GM19043 (cell line): ENCODE results near the gene EVL.
A peak's percentile ranks its signal among the peaks of the same experiment; 100 is the strongest.
"Not testable (repeated sequence)": the region's sequence is repeated elsewhere in the genome, so short reads cannot be mapped to it uniquely, and the experiment has no call there.

Experiments used
- ATAC-seq: cut with Tn5 transposase; IDR thresholded peaks from one replicate; pipeline ENCODE4 v1.9.1; 2021; ENCODE audit warnings: low read depth; ENCODE audit not compliant: unreplicated experiment

Gene EVL

DNA sequence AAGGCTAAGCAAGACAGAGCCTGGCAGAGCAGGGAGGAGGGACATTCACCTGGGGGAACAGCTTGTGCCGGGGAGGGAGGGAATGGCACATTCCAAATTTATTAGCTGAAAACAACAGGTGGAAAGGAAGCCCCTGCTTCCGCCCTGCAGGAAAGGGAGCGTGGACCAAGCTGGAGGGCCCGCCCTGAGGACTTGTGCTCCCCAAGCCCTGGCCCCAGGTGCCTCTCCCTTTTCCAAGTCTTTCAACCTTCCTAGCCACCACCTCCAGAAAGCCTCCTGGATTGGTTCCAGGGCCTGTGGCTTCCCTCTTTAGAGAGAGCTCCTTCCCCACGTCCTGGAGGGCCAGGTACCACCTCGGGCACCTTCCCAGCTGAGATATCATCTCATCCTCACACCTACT lies 91.6 kb downstream of the EVL start:
- ATAC-seq: no peak

DNA sequence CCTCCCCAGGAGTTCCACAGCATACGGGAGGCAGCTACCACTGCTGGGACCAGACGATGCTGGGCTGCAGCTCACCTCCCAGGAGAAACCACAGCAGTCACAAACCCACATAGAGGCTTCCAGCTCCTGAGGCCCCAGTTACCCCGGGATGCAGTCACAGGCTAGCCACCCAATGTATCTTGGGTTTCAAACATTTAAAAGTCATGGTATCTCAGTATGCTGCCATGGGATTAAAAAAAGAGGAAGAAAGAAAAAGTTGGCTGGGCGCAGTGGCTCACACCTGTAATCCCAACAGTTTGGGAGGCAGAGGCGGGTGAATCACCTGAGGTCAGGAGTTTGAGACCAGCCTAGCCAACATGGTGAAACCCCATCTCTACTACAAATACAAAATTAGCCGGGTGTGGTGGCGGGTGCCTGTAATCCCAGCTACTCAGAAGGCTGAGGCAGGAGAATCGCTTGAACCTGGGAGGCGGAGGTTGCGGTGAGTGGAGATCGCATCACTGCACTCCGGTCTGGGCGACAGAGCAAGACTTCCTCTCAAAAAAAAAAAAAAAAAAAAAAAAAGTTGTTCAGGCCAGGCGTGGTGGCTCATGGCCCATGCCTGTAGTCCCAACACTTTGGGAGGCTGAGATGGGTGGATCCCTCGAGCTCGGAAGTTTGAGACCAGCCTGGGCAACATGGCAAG lies 92.5 kb downstream of the EVL start:
- ATAC-seq: not testable (repeated sequence)

DNA sequence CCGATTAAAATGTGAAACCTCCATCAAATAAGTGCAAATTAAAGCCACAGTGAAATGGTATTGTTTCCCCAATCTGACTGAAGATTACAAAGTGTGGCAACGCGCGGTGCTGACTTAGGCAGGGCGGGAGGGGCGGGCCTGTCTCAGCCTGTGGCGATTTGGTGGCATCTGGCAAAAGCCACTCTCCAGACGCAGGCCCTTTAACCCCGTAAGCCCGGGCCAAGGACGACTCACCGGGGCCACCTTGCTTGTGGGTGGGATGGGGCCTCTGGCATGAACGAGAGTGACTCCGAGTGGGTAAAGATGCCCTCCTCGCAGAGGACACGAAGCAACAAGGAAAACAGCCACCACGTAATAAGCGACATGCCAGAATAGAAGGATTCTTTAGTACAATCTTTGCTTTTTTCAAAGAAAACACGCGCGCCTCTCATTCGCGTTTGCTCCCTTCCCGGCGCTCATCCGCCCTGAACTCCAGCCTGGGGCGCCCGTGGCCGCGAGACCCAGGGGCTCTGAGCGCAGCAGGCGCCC lies 93.4 kb downstream of the EVL start:
- ATAC-seq: no peak

DNA sequence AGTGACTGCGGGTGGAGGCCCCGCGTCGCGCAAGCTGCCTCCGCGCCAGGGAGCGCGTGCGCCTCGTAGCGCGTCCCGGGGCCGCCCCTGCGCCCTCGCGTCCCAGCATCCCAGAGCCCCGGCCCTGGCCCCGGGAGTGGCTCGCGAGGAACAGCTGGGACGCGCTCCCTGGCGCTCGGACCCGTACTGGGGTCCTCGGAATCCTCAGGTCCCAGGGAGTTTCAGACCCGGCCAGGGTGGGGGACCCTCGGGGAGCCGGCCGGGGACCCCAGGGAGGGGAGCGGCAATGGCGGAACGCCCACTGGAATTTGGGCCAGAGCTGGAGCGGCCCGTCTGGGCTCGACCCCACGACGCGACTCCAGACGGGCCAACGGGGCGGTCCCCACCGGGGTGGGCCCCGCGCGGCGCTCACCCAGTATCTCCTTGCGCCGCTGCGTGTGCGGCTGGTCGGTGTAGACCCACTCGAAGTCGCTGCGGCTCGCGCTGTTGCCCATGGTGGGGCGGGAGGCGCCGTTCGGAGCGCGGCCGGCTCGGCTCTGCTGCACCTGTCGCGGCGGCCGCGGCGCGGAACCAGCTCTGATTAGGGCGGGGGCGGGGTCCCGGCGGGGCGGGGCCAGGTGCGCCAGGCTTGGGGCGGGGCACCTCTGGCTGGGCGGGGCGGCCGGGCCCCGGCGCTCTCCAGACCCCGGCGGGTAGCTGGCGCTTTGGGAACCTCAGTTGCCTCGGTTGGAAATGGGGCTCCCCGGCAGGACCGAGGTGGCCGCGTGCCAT lies 94.1 kb downstream of the EVL start, which contains the start of gene DEGS2:
Gene DEGS2 (minus strand): TSS at position 552 of the 771 bp plus-strand sequence. CDS start 58 bp downstream, at position 494.
- ATAC-seq: peak; percentile 42

DNA sequence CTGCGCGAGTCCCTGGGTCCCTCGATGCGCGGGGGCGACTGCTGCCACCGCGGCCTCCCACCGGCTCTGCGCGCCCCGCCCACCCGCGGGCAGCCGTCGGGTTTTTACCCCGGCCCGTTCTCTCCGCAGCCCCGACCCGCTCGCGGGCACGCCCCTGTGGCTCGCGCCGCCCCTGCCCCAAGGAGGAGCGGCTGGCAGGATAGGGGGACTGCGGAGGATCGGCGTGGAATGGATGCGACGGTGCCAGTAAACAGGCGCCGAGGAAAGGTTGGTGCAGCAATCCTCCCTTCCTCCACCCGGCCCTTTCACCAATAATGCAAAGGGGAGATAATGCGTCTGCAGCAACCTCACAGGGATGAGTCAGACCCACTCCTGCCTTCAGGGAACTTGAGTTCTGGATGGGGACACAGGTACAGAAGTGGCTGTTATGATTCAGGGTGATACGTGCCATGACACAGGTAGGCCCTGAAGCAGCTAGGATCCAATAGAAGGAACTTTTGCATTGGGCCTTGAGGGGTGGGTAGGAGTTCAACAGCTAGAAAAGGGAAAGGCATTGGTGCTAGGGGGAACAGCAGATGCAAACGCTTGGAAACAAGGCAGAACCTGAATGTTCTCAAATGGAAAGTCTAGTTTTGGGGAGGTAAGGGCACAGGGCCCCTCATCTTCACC lies 94.8 kb downstream of the EVL start:
- peak; percentile 4 for ATAC-seq

DNA sequence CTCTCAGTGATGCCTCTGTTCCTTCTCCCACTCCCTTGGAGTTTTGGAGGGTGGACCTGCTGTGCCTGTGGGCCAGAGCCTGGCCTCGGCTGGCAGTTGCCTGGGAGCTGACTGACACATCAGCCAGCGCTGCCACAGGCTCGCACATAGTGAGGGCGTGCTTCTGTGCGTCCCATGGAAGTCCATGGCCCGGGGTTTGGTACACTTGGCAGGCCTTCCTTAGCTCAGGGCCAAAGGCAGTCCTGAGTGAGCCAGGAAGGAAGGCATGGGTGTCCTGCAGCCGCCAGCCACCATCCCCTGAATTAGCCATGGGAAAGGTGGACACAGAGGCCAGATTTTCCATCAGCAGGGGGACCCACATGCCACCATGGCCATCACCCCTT lies 95.3 kb downstream of the EVL start:
- ATAC-seq: no peak

DNA sequence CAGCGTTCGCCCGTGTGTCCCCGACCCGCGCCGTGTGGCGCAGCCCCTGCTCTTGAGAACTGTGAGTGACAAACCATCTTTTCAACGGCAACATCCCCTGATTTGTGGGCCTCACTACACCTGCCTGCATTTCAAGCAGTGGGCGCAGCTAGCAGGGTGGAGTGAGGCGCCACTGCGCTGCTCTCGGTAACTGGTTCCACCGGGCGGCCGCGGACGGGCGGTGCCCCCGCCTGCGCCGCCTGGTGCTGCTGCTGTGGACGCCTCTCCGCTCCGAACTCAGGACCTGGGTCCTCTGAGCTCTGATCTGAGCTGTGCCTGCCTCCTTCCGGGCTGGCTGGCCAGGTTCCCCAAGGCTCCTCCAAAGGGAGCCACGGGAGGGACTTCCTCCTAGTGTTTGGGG lies 100.2 kb downstream of the EVL start:
- ATAC-seq: no peak

DNA sequence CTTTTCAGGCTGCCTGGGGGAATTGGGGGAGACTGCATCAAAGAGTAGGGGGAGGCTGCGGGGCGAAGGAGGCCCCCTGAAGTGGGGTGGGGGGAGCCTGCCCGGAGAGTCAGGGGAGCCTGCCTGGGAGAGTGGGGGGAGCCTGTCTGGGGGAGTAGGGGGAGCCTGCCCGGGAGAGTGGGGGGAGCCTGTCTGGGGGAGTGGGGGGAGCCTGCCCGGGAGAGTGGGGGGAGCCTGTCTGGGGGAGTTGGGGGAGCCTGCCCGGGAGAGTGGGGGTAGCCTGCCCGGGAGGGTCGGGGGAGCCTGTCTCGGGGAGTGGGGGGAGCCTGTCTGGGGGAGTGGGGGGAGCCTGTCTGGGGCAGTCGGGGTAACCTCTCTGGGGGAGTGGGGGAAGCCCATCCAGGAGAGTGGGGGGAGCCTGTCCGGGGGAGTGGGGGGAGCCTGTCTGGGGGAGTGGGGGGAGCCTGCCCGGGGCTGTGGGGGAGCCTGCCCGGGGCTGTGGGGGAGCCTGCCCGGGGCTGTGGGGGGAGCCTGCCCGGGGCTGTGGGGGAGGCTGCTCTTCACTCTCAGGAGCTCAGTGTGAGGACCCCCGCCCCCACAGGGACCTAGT lies 100.7 kb downstream of the EVL start:
- ATAC-seq: no peak

DNA sequence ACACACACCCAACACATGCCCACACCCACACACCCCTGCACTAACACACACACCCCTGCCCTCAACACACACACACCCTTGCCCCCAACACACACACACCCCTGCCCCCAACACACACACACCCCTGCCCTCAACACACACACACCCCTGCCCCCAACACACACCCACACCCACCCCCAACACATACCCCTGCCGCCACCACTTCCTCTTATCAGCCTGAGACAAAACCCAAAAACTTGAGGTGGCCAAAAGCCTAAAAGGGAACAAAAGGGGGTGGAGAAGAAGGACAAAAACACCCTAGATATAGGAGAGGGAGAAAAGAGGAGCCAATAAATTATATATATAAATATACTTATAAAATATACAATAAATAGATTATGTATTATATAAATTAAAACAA lies 103.3 kb downstream of the EVL start:
- no peak for ATAC-seq

DNA sequence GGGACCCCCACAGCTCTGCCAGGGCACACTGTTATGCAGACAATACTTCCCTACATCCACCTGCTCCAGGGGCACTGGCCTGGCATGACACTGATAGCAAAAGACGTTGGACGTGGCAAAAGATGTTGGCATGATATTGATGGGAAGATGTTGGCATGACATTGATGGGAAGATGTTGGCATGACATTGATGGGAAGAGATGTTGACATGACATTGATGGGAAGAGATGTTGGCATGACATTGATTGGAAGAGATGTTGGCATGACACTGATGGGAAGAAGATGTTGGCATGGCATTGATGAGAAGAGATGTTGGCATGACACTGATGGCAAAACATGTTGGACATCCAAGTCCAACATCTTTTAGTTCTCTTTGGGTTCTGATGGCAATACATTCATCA lies 105.7 kb downstream of the EVL start:
- ATAC-seq: no peak

DNA sequence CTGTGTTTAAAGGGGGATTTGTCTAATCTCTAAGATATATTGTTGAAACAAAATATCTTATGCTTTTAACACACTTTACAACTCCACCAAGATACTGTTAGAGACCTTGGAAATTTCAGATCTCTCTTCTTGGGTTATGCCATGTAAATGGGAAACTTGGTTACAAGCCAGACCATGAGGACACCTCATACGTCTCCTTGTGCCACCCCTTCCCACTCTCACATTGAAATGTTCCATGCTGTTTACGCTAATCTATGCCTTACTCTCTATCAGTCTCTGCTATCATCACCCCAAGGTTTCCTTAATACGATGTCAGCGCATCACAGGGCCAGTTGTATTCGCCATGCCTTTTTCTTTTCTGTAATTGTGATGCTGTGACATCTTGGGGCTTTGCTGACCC lies 107.6 kb downstream of the EVL start:
- no peak for ATAC-seq

DNA sequence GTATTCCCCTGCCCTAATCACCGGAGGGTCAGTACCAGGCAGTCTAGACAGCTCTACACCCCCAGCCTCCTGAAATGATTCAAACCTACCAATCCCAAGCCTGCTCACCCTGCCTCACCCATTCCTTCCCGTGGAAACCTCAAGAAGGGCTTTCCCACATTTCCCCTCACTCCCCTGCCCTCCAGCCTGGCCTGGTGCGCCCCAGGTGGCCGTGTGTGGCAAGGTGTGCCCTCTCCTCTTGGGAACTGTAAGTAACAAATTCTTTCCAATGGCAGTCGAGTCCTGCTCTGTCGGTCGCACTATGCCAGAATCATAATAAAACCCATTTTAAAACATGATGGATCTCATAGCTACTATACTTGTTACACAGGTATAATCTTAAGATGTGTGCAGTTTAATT lies 108.1 kb downstream of the EVL start:
- no peak for ATAC-seq

DNA sequence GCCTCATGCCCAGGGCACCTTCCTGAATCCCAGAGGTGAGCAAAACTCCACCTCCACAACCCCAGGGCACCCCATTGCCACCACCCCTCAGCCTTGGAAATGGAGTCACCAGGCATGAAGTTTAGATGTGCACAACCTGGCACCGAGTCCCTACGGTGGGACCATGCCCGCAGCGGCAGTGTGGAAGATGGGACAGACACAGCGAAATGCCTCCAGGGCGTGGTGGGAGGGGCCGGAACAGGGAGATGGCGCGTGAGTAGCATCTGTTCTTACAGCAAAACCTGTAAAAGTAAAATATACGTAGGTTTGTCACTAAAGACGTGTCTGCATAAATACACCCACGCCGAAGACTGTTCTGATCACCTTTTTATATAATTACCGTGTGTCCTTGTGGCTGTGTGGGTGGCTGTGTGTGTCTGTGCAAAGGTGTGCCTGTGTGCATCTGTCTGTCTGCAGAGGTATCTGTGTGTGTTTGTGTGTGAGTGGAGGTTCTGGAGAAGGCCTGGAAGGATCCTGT lies 111.6 kb downstream of the EVL start:
- ATAC-seq: no peak

DNA sequence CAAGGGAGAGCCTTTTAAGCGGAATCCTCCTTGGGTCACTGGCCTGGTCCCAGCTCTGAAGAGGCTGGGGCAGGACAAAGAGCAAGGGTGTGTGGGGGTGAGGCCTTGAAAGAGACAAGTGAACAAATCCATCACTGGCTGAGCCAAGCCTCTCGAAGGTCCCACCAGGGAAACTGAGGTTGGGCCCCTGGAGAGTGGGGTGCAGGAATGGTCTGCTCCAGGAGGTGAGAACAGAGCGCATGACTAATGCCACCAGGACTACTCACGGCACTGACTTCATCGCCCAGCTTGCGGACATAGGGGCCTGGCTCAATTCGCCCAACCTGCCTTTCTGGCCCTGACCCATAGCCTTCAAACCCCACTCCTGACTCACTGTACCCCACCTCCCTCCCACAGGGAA lies 113.5 kb downstream of the EVL start:
- no peak for ATAC-seq

DNA sequence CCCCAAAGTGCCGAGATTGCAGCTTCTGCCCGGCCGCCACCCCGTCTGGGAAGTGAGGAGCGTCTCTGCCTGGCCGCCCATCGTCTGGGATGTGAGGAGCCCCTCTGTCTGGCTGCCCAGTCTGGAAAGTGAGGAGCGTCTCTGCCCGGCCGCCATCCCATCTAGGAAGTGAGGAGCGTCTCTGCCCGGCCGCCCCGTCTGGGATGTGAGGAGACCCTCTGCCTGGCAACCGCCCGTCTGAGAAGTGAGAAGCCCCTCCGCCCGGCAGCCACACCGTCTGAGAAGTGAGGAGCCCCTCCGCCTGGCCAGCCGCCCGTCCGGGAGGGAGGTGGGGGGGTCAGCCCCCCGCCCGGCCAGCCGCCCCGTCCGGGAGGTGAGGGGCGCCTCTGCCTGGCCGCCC lies 115.4 kb downstream of the EVL start:
- not testable (repeated sequence) for ATAC-seq

DNA sequence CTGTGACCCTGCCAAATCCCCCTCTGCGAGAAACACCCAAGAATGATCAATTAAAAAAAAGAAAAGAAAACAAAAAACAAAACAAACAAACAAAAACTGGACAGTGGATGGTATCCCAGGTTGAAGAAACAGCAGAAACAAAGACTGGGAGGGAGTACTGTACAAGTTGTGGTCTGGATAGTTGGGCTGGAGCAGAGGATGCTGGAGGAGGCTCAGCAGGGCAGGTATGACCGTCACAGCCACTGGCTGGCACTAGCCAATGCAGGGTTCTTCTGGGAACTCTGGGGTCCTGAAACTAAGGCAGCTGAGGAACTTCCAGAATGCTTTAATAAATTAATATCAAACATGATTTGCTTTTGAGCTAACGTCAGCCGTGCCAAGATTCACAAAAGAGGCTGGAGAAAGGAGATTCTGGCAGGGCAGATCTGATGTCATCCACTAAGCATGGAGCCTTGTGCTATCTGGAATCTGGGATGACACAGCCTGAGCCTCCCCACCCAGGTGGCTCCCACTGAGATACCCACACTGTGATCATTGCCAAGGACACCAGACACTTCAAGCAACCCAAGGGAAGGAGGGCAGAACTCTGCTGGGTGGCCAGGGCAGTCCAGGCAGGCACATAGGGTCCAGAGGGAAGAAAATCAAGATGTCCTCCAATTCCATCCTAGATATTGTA lies 116.8 kb downstream of the EVL start:
- ATAC-seq: not testable (repeated sequence)

DNA sequence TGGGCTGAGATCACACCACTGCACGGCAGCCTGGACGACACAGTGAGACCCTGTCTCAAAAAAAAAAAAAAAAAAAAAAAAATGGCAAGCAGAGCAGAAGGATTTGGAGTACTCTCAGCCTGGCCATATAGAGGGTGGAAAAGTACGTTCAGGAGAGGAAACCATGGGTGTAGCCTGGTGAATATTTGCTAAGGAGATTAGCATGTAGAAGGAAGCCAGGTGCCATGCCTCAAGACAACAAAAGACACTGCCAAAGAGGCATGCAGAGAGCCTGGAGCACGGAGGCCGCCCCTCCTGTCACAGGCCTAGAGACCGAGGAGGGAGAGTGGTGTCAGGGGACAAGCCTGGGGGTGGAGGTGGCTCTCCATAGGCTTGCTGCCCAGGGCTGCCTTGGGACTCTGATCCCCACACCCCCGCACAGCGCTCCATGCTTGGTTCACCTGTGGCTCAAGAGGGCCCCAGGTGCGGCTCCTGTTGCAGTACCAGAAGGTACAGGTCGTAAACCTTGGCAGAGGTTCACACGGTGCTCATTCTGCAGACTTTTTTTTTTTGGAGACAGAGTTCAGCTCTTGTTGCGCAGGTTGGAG lies 122.1 kb downstream of the EVL start:
- ATAC-seq: no peak

DNA sequence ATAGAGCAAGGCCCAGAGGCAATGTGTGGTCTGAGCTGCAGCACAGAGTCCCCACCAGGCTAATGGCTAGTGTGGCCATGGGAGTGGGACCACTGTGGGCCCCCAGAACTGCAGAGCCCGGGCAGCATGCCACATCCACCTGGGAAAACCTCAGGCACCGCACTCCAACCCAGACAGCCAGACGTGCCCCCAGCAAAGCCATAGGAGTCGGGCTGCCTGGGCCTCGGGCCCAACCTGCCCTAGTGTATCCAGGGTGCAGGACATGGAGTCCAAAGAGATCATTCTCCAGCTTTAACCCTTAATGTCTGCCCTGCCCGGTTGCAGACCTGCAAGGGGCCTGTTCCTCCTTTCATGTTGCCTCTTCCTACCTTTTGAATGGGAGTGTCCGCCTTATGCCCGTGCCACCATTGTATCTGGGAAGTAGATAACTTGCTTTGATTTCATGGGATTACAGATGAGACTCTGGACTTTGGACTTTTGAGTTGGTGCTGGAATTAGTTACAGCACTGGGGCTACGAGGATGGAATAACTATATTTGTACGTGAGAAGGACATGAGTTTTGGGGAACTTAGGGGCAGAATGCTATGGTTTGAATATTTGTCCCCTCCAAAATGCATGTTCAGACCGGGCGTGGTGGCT lies 123.3 kb downstream of the EVL start:
- ATAC-seq: no peak

DNA sequence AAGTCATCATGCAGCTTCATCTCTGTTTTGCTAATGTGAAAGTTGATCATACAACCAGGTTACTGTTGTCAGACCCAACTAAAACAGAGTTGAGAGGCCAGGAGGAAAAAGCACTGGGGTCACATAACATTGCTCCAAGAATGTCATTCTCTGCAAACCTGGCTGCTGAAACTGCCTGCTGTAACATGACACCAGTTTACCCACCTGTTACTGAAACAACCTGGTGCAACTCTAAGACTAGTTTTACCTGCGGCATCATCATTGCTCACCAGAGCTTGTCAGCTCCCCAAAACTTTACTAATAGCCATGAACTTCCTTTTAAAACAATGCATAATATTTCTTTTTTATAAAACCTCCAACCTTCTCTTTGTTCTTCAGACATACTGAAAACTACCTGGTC lies 124.9 kb downstream of the EVL start:
- no peak for ATAC-seq
